Sigmoid colon (tissue), 4 donors: Measurements from ENCODE around the gene CCNL1.

Experiments used
- POLR2A ChIP-seq, 2 donors: fragments of 450-650 bp; IDR thresholded peaks; one replicate each; pipeline ENCODE4 v1.6.1; 2016; ENCODE audit warnings: antibody characterized with exemption in 2 of 2, mild to moderate bottlenecking in 2 of 2, moderate library complexity in 2 of 2
- POLR2AphosphoS5 ChIP-seq, 4 donors: sonication (generic); formaldehyde crosslinking; IDR thresholded peaks; one replicate each; pipeline ENCODE4 v1.6.1; 2017; ENCODE audit warnings: antibody characterized with exemption in 4 of 4

DNA sequence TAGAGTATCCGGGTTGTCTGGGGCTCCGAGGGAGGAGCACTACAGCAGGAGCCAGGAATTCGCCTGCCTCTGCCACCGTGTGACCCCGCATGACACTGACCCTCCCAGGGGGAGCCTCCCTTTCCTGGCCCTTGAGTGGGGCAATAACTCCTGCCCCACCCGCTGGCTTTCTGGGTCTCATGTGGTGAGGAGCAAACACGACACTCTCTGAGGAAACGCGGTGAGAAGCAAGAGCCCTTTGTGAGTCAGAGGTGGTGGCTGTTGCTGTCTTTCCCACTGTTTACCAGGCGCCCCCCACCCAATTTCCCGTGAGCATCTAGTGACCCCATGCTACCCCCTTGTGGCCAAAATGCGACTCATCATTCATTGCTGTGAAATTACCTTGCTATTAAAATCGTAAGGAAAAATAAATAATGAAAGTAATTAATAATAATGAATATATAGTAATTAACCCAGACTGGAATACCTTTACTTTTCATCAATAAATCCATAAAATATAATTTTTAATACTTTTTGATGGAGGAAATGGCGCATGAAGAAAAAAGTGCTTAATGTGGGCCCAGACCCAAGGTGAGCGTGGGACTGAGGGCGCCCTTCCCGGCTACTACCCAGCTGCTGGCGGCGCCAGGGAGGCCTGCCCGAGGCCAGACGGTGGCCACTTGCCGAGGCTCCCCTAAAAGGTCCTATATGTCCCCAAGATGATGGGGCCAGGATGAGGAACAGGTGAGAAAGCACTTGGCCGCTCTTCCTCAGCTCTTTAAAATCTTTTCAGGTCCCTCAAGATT is 29.3 kb downstream of the CCNL1 start:
- TF ChIP-seq POLR2A (IDR thresholded peaks at IDR 0.05) (no peak), POLR2AphosphoS5 (IDR thresholded peaks at IDR 0.05) (peak in 1 of 4 donors; percentile 9)
